Activated T-cell treated with anti-CD3 and anti-CD28 coated beads for 24 hours (primary cell): ENCODE data around the gene FAF1.
"Not testable (repeated sequence)": the region's sequence is repeated elsewhere in the genome, so short reads cannot be mapped to it uniquely, and the experiment has no call there.

Source experiments
- DNase-seq: peaks from one replicate; pipeline ENCODE4 v3.0.0-alpha.2; 2020; ENCODE audit warnings: low read depth

The FAF1 gene

DNA sequence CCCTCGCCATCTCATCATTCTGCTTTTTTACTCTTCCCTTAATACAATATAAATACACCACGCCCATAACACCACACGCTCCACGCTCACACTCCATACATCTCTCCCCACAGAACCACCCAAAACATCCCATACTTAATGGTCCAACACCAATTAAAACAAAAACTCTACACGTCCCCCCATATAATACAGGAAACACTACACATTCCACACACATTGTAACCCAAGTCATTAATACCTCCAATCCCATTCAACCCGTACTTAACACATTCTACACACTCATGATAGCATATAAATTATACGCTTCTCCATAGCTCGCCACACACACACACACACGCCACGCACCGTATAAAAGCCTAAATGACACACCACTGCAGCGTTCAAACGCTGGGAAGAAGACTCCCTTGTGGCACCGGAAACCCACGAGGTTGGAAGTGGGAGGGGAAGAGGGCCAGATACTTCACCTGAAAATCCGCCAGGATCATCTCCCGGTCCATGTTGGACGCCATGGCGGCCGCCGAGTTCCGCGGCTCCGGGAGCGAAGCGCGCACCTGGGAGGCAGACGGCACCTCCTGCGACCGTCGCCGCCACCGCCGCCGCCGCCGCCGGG lies 659 bp downstream of the FAF1 start:
- DNase-seq: no peak

DNA sequence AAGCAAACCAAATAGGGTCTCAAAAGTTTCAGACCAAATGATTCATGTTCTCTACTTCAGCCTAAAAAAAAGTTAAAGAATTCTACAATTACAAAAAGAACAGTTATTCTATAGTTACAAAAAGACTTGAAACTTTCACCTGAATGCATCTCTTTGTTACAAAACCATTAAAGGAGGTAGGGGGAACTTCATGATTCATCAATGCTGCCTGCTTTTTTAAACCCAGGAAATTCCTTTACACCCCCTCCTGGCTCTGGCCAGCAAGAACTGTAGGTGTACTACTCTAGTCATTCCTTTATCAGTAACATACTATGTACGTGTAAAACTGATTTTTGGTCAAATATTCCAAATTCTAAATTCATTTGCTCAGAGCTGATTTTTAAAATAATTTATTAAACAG lies 5.0 kb downstream of the FAF1 start:
- no peak for DNase-seq

DNA sequence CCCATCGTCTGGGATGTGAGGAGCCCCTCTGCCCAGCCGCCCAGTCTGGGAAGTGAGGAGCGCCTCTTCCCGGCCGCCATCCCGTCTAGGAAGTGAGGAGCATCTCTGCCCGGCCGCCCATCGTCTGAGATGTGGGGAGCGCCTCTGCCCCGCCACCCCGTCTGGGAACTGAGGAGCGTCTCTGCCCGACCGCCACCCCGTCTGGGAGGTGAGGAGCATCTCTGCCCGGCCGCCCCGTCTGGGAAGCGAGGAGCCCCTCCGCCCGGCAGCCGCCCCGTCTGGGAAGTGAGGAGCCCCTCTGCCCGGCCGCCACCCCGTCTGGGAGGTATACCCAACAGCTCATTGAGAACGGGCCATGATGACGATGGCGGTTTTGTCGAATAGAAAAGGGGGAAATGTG lies 7.5 kb downstream of the FAF1 start:
- DNase-seq: not testable (repeated sequence)

DNA sequence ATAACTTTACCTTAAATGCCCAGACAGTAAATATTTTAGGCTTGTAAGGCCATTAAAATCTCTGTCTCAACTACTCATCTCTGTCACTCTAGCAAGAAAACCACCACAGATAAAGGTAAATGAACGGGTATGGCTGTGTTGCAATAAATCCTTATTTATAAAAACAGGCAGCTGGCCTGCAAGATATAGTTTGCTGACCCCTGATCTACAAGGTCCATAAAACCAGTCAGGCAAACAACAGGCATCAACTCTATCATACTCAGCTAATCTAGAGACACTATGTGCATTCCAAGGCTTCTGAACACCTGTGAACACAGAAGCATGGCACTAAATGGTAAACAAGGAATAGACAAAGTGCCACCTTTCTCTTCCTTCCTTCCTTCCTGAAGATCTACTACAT lies 9.7 kb downstream of the FAF1 start:
- DNase-seq: no peak

DNA sequence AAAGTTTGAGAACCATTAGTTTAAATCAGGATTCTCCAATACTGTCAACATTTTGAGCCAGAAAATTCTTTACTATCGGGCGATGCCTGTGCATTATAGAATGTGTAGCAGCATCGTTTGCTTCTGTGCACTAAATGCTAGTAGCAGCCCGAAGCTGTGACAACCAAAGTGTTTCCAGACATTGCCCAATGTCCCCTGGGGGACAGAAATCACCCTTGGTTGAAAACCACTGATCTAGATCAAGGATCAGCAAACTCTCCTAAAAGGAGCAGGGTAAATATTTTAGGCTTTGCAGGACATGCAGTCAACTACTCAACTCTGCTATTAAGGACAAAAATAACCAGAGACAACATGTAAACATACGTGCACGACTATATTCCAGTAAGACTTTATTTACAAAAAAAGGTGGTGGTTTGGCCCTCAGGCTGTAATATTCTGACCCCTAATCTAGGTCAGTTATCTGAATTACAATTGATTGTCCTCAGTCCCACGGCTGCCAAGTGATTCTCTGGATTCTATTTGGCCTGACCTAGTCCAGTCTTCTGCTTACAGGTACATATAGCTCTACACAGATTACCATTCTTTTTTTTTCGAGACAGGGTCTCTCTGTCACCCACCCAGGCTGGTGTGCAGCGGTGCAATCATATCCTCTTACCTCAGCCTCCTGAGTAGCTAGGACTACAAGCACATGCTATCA lies 10.6 kb downstream of the FAF1 start:
- no peak for DNase-seq

DNA sequence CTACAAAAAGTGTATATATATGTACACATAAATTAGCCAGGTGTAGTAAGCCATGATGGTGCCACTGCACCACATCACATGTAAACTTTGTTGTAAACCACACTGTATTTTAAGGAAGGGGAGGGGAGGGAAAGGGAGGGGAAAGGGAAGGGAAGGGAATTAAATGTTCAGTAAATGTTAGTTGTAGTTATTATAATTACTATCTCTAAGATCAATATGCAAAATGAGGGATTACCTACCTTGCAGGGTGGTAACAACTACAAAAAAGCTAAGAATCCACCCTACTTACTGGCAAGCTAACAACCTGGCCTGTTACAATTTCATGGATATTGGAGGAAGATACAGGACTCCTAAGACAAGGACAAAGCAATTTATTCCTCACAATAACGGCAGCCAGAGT lies 17.7 kb downstream of the FAF1 start:
- no peak for DNase-seq

DNA sequence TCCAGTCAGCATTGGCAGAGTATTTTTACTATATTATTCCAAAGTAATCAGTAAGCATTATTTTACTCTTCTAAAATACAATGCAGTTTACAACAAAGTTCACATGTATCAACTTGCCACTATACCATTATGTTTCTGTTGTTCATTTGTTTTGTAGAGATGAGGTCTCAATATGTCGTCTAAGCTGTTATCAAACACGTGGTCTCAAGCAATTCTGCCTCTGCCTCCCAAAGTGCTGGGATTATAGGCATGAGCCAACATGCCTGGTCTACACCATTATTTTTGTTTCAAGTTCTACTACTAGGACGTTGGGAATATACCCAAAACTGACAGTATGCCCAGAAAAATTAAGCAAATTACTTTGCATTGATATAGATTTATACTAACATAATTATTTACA lies 19.8 kb downstream of the FAF1 start:
- no peak for DNase-seq

DNA sequence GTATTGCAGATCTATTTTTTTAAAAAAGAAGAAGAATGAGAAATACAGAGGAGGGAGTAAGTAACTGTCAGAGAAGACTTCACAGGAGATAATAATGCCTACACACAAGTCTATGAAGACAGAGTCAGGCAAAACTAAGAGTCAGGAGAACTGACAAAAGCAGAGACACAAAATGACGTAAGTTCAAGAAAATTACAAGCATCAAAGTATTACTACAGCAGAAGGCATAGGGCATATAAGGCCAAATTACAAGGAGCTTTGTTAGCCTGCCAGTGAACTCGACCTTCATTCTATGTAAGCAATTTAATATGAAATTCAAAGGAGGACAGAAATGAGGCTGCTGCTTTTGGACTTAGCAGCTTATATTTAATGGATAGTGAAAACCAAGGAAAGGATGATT lies 23.7 kb downstream of the FAF1 start:
- DNase-seq: no peak

DNA sequence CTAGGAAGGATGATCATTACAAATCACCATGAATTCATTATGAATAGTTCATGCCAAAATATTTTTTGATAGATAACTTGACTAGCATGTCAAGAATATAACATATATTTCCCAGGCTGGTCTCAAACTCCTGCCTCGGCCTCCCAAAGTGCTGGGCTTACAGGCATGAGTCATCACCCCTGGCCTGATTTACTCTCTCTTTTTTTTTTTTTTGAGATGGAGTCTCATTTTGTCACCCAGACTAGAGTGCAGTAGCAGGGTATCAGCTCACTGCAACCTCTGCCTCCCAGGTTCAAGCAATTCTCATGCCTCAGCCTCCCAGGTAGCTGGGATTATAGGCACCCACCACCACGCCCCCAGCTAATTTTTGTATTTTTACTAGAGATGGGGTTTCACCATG lies 24.8 kb downstream of the FAF1 start:
- DNase-seq: not testable (repeated sequence)

DNA sequence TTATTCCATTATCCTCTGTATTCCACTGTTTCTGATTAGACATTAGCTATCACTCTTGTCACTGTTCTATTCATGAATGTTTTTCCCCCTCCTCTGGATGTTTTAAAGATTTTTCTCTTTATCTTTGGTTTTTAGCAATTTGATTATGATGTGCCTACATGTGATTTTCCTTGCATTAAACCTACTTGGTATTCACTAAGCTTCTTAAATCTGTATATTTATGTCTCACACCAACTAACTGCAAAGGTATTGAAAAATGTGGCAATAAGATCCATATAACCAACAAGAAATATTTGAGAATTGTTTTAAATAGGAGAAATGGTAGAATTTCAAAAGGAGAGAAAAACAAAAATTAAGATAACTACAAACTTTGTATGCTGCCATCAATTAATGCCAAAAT lies 25.2 kb downstream of the FAF1 start:
- DNase-seq: no peak

DNA sequence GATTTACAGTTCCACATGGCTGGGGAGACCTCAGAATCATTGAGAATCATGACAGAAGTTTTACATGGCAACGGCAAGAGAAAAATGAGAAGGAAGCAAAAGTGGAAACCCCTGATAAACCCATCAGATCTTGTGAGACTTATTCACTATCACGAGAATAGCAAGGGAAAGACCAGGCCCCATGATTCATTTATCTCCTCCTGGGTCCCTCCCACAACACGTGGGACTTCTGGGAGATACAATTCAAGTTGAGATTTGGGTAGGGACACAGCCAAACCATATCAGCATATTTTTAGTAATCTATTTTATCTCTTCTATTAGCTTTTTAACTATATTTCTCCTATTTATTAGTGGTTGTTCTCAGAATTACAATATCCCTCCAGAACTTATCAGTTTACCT lies 26.3 kb downstream of the FAF1 start:
- not testable (repeated sequence) for DNase-seq

DNA sequence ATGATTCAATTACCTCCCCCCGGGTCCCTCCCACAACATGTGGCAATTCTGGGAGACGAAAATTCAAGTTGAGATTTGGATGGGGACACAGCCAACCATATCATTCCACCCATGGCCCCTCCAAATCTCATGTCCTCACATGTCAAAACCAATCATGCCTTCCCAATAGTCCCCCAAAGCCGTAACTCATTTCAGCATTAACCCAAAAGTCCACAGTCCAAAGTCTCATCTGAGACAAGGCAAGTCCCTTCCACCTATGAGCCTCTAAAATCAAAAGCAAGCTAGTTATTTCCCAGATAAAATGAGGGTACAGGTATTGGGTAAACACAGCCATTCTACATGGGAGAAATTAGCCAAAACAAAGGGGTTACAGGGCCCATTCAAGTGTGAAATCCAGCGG lies 28.0 kb downstream of the FAF1 start:
- DNase-seq: not testable (repeated sequence)

DNA sequence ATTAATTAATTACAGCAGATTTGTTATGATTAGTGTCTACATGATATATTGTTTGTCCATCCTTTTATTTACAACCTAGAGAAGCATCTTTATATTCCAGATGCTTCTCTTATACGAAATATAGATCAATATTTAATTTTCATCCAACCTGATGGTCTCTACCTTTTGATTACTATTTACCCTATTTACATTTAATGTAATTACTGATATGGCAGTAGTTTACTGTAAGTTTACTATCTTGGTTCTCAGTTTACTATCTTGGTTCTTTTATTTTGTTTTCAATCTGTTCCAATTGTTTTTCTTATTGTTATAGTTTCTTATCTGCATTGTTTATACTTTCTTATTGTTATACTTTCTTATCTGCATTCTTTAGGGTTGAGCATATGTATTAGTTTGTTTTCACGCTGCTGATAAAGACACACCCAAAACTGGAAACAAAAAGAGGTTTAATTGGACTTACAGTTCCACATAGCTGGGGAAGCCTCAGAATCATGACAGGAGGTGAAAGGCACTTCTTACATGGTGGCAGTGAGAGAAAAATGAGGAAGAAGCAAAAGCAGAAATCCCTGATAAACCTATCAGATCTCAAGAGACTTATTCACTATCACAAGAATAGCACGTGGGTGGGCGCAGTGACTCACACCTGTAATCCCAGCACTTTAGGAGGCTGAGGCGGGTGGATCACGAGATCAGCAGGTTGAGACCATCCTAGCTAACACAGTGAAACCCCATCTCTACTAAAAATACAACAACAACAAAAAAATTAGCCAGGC lies 28.9 kb downstream of the FAF1 start:
- no peak for DNase-seq

DNA sequence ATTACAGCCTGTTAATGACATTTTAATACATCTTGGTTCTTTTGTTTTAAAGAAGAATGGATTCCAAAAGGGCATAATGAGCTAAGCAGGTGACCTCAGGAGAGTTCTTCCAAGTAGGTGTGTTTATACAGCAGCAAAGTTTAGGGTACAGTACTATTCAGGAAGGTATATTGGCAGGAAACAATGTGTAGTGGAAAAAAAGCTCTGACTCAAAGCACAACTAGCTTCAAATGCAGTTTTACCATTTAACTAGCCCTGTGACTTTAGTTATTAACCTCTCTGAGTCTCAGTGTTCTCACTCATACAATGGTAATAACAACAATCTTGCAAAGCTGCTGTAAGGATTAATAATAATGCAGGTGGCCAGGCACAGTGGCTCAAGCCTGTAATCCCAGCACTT lies 29.9 kb downstream of the FAF1 start:
- no peak for DNase-seq

DNA sequence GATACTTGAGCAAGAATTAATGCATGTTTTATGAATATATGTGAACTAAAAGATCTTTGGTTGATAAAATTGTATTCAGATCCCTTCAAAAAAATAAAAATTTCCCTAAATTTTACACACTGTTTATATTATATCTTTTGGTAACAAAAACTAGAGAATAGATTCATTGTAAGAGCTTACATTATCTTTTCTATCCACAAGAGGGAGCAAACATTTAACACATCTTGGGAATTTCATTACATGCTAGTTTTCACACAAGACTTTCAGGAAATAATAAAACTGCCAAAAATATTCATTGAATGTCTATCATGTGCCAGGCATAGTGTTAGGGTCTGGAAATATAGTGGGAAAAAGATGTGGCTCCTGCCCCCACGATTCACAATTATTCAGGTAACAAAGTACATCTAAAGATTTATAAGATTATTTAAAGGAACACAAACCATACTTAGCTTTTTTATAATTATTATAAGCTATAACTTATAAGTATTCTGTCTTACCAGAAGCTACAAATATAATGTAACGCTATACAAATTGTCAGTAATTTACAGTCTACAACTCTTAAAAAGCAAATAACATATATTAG lies 30.6 kb downstream of the FAF1 start:
- DNase-seq: no peak

DNA sequence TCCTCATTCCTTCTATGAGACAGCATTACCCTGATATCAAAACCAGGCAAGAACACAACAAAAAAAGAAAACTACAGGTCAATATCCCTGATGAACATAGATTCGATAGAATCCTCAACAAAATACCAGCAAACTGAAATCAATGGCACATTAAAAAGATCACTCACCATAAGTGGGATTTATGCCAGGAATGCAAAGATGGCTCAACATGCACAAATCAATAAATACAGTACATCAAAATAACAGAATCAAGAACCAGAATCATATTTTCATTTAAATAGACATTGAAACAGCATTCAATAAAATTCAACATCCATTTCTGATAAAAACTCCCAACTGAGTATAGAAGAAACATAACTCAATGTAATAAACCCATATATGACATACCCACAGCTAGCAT lies 36.5 kb downstream of the FAF1 start:
- DNase-seq: no peak

DNA sequence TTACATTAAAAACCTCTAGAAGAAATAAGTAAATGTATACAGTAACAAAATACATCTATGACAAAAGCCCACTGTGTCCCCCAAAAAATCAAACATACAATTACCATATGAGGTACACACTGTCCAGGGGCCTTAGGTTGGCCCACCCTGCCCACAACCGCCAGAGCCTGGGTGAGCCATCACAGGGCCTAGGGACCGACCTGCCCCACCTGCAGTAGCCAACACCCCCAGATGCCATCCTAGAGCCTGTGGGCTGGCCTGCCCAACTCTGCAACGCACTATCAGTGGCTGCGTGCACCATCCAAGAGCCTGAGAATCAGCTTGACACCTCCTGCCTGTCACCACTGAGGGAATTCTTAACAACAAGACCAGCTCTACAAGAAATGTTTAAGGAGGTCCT lies 39.0 kb downstream of the FAF1 start:
- no peak for DNase-seq

DNA sequence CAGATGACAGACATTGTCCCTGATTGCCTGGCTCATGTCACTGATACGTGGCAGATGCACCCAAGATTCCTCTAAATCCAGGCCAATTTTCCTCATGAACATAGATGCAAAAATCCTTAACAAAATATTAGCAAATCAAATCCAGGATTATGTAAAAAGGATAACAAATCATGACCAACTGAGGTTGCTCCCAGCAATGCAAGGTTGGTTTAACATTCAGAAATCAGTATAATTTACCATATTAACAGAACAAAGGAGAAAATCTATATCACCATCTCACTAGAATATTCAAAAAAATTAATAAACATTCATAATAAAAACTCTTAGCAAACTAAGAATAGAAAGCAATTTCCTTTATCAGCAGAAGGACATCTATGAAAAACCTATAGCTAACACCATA lies 39.7 kb downstream of the FAF1 start:
- DNase-seq: no peak

DNA sequence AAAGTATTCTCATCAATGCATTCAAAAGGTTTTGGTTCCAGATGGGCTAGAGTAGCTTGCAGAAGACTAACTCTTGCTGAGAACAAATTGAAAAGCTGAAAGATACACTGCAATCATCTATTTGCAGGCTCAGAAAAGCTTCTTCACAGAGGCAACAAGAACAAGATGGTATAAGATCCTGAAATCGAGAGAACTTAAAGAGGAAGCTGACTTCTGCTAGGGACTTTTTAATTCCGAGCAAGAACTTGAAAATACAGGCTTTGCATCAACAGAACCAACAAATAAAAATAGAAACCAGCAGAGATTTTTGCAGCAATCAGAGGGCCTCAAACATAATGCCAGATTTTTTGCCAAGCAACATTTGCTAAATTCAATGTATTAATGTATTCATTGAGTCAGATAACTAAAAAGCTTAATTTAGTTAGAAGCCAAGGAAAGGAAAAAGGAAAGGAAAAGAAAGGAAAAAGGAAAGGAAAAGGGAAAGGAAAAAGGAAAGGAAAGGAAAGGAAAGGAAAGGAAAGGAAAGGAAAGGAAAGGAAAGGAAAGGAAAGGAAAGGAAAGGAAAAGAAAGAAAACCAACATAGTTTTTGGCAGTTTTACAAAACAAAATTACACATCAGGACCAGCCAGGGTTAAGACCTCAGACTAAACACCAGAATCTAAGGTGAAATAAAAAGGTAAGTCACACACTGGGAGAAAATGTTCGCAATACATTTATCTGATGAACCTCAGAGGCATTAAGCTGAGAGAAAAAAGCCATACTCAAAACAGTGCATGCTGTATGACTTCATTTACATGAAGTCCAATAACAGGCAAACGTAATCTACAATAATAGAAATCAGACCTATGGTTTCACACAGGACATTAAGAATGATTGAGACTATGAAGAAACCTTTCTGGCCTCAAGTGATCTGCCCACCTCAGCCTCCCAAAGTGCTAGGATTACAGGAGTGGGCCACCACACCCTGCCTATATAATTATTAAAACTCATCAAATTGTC lies 42.6 kb downstream of the FAF1 start:
- no peak for DNase-seq

DNA sequence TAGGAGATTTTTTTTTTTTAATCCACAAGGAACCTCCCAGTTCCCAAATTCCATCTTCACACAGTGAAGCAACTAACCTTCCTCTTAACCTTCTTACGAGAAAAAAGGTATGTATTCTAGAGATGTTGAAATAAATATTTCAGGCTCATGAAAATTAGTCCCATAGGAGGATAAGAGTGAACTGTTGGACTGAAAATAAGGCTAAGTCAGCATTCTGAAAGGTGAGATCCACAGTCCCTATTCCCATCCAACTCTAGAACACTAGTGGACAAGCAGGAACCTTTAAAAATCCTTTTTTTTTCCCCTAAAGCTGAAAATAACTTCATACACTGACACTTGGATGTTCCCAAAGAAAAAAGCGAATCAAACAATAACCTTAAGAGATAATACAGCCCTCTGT lies 44.4 kb downstream of the FAF1 start:
- no peak for DNase-seq

DNA sequence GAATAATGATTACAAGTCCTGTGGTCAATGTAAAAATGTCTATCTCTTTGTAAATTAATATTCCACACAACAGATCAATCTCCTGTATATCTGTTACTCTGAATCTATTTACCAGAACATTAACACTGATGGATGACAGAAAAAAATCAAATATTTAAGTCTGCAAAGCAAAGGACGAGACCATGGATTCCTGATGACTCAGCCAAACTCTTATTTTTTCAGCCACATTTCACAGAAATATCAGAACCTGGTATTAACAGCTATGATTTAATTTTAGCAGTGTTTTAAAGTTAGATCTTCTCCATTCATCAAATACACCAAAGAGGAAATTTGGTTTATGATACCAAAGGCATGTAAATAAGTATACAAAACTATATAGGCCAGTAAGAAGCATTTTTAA lies 46.1 kb downstream of the FAF1 start:
- no peak for DNase-seq

DNA sequence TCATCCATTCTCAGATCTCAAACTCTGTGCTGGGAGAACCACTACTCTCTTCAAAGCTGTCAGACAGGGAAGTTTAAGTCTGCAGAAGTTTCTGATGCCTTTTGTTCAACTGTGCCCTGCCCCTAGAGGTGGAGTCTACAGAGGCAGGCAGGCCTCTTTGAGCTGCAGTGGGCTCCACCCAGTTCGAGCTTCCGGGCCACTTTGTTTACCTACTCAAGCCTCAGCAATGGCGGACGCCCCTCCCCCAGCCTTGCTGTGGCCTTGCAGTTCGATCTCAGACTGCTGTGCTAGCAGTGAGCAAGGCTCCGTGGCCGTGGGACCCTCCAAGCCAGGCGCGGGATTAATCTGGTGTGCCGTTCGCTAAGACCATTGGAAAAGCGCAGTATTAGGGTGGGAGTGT lies 49.7 kb downstream of the FAF1 start:
- DNase-seq: not testable (repeated sequence)
